NCI-H510A (cell line): ENCODE results near the gene EMC10.
"Not testable (repeated sequence)": the region's sequence is repeated elsewhere in the genome, so short reads cannot be mapped to it uniquely, and the experiment has no call there.

Source experiments
- DNase-seq: peaks from one replicate; lab custom pipeline; 2025; lab: John Stamatoyannopoulos, UW

The EMC10 gene

DNA sequence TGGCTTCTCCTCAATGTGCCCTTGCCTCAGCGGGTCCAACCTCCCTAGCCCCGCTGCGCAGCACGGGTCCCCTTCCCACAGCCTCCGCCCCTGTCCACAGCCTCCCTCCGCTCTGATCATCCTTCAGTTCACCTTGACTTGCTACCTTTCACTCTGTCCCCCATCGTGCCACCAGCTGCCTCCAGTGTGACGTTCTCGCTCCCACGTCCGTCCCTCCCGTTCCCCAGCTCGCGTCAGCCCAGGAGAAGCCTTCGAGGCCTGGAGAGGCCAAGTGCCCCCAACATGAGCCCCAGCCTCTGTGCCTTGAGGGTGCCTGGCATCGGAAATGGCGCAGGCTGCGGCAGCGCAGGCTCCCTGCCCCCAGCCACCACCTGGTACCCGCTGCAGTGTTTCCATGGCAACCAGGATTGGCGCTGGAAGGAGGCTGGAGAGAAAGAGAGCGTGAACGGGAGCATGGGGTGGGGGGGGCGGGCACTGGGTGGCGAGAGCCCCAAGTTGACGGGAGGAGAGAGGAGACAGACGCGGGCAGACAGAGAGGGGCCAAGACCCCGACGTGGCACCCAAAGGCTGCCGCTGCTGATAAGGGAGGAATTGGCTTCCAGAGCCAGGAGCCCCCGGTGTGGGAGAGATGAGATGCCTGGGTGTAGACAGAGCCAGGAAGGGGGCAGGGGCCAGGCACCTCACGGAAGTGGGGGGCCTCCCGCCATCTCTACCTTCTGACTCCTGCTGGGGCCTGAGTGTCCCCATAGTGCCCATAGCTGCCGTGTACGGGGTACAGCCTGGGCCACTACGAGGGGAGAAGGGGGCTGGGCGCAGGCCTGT, 38.2 kb downstream of the EMC10 start:
- no peak for DNase-seq

- DNase-seq: no peak
Measured at GRCh38 chr19:50515168-50515561, 38.9 kb downstream of the EMC10 start.

GRCh38 chr19:50516456-50516855, 40.1 kb downstream of the EMC10 start:
- no peak for DNase-seq

GRCh38 chr19:50516964-50517703, 40.8 kb downstream of the EMC10 start:
- no peak for DNase-seq

GRCh38 chr19:50517704-50518075, 41.4 kb downstream of the EMC10 start:
- DNase-seq: no peak

- no peak for DNase-seq
Measured at GRCh38 chr19:50518091-50519005, 42.0 kb downstream of the EMC10 start.

GRCh38 chr19:50519006-50519575, 42.8 kb downstream of the EMC10 start:
- no peak for DNase-seq

GRCh38 chr19:50520822-50521465, 44.6 kb downstream of the EMC10 start:
- DNase-seq: no peak

GRCh38 chr19:50522881-50523280, 46.6 kb downstream of the EMC10 start:
- no peak for DNase-seq

GRCh38 chr19:50528052-50528451, 51.7 kb downstream of the EMC10 start:
- not testable (repeated sequence) for DNase-seq

GRCh38 chr19:50531171-50531612, 54.9 kb downstream of the EMC10 start:
- no peak for DNase-seq

- no peak for DNase-seq
Measured at GRCh38 chr19:50532952-50533351, 56.6 kb downstream of the EMC10 start.

- DNase-seq: no peak
Measured at GRCh38 chr19:50534478-50534877, 58.2 kb downstream of the EMC10 start.

- no peak for DNase-seq
Measured at GRCh38 chr19:50535672-50536187, 59.4 kb downstream of the EMC10 start.

GRCh38 chr19:50536662-50537305, 60.5 kb downstream of the EMC10 start:
- DNase-seq: no peak

- no peak for DNase-seq
Measured at GRCh38 chr19:50537306-50537685, 61.0 kb downstream of the EMC10 start.

DNA sequence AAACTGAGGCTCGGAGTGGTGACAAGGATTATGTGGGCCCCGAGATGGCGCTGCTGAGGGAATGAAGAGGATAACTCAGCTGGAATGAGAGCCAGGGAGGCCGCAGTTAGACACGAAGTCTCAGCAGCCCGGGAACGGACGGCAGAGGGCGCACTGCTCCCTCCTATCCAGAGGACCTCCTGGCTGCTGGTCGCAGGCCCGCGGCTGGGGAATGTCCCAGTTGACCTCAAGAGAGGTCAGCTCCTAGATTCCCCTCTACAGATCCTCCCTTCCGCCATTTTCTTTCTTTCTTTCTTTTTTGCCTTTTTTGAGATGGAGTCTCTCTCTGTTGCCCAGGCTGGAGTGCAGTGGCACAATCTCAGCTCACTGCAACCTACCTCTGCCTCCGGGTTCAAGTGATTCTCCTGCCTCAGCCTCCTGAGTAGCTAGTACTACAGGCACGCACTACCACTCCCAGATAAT, 61.5 kb downstream of the EMC10 start:
- no peak for DNase-seq
